Measurements from ENCODE around the gene SCD5.

DNA sequence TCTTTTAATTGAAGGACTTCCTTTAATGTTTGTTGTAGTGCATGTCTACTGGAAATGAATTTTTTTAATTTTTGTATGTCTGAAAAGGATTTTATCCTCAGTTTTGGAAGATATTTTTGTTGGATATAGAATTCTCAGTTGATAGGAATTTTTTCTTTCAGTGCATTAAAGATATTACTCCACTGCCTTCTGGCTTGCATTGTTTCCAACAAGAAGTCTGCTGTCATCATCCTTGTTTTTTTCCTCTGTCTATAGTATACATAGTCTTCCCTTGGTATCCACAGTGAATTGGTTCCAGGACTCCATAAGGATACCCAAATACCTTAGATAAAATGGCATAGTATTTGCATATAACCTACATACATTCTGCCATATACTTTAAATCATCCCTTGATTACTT, 33.5 kb downstream of the SCD5 start:
- TF ChIP-seq POLR2A (IDR thresholded peaks at IDR 0.05; ENCODE audit: low read depth, low read length) = no peak
- no peak for TF ChIP-seq POLR2AphosphoS5 (IDR thresholded peaks at IDR 0.05; ENCODE audit: low read depth, low read length)
- TF ChIP-seq TAF1 (IDR thresholded peaks at IDR 0.05; ENCODE audit: borderline replicate concordance, low read depth, low read length) = no peak
